GM19023 (cell line): ENCODE measurements around the gene ZNF557.
"Not testable (repeated sequence)": the region's sequence is repeated elsewhere in the genome, so short reads cannot be mapped to it uniquely, and the experiment has no call there.

Experiments used
- ATAC-seq: cut with Tn5 transposase; IDR thresholded peaks from one replicate; pipeline ENCODE4 v1.9.1; 2021; ENCODE audit warnings: mild to moderate bottlenecking, moderate library complexity; ENCODE audit not compliant: unreplicated experiment

The ZNF557 gene

GRCh38 chr19:7069042-7069903 lies at the start of gene ZNF557:
ZNF557 (plus strand) TSS chr19:7069703; CDS start chr19:7075075, 5,372 bp downstream.
- ATAC-seq, result peak; percentile 94

GRCh38 chr19:7021331-7021730 lies 48.2 kb upstream of the ZNF557 start, which contains the start of gene MBD3L2B:
MBD3L2B (minus strand) TSS chr19:7021431; CDS start chr19:7021397, 34 bp downstream.
- ATAC-seq, result not testable (repeated sequence)

GRCh38 chr19:7028790-7029189 lies 40.7 kb upstream of the ZNF557 start:
- not testable (repeated sequence) for ATAC-seq

- not testable (repeated sequence) for ATAC-seq
These were observed 39.2 kb upstream of the ZNF557 start, which contains the start of gene MBD3L5 for GRCh38 chr19:7030278-7030677. MBD3L5 (plus strand) TSS chr19:7030578; CDS start chr19:7030612, 34 bp downstream.

- ATAC-seq, result not testable (repeated sequence)
These were observed 29.4 kb upstream of the ZNF557 start, which contains the start of gene MBD3L4 for GRCh38 chr19:7040079-7040478. MBD3L4 (minus strand) TSS chr19:7040179; CDS start chr19:7040144, 35 bp downstream.

- not testable (repeated sequence) for ATAC-seq
These were observed 27.9 kb upstream of the ZNF557 start for GRCh38 chr19:7041563-7041962.

- ATAC-seq, result not testable (repeated sequence)
These were observed 20.5 kb upstream of the ZNF557 start, which contains the start of gene MBD3L2 for GRCh38 chr19:7049021-7049420. MBD3L2 (plus strand) TSS chr19:7049321; CDS start chr19:7049374, 53 bp downstream.

- not testable (repeated sequence) for ATAC-seq
These were observed 18.1 kb upstream of the ZNF557 start for GRCh38 chr19:7051421-7051820.

- not testable (repeated sequence) for ATAC-seq
These were observed 16.6 kb upstream of the ZNF557 start for GRCh38 chr19:7052896-7053295.

- ATAC-seq, result not testable (repeated sequence)
These were observed 14.7 kb upstream of the ZNF557 start for GRCh38 chr19:7054635-7055368.

- ATAC-seq, result not testable (repeated sequence)
These were observed 13.8 kb upstream of the ZNF557 start for GRCh38 chr19:7055679-7056078.

GRCh38 chr19:7056371-7056770 lies 13.1 kb upstream of the ZNF557 start:
- not testable (repeated sequence) for ATAC-seq

- ATAC-seq, result not testable (repeated sequence)
These were observed 10.9 kb upstream of the ZNF557 start, which contains the start of gene MBD3L3 for GRCh38 chr19:7058576-7058975. MBD3L3 (minus strand) TSS chr19:7058676; CDS start chr19:7058605, 71 bp downstream.

GRCh38 chr19:7059977-7060376 lies 9.5 kb upstream of the ZNF557 start:
- not testable (repeated sequence) for ATAC-seq

GRCh38 chr19:7063339-7063738 lies 6.2 kb upstream of the ZNF557 start:
- ATAC-seq, result no peak

- no peak for ATAC-seq
These were observed 5.6 kb upstream of the ZNF557 start for GRCh38 chr19:7063764-7064418.

- not testable (repeated sequence) for ATAC-seq
These were observed 2.4 kb upstream of the ZNF557 start for GRCh38 chr19:7067122-7067521.

GRCh38 chr19:7067716-7068115 lies 1.8 kb upstream of the ZNF557 start:
- no peak for ATAC-seq

GRCh38 chr19:7068599-7068998 lies 904 bp upstream of the ZNF557 start:
- ATAC-seq, result no peak

GRCh38 chr19:7069904-7070226 lies 362 bp downstream of the ZNF557 start:
- ATAC-seq, result peak; percentile 25

GRCh38 chr19:7072541-7072940 lies 3.0 kb downstream of the ZNF557 start:
- no peak for ATAC-seq
